SK-N-SH treated with all-trans-retinoic acid at 6 μM for 48 hours (cell line): ENCODE data around the gene CRMP1.

ENCODE experiments used
- ARNTL ChIP-seq: fragments of 450-650 bp; formaldehyde crosslinking; IDR thresholded peaks from 2 replicates; pipeline ENCODE4 v1.5.0; 2020; ENCODE audit warnings: low read depth, mild to moderate bottlenecking, moderate library complexity, borderline replicate concordance
- CREB5 ChIP-seq: fragments of 250-450 bp; sonication (Bioruptor Pico); IDR thresholded peaks from 2 replicates; pipeline ENCODE4 v1.5.1; 2020; ENCODE audit warnings: low read depth, mild to moderate bottlenecking, moderate library complexity
- CSDC2 ChIP-seq: fragments of 250-450 bp; sonication (Bioruptor Pico); IDR thresholded peaks from 2 replicates; pipeline ENCODE4 v1.5.0; 2020; ENCODE audit warnings: mild to moderate bottlenecking, moderate library complexity
- GLIS3 ChIP-seq: fragments of 250-450 bp; sonication (Bioruptor Pico); IDR thresholded peaks from 2 replicates; pipeline ENCODE4 v1.5.0; 2020; ENCODE audit warnings: mild to moderate bottlenecking, moderate library complexity
- ISL1 ChIP-seq: fragments of 250-450 bp; sonication (Bioruptor Pico); IDR thresholded peaks from 2 replicates; pipeline ENCODE4 v2.1.2; 2022; ENCODE audit warnings: mild to moderate bottlenecking, moderate library complexity
- PATZ1 ChIP-seq: fragments of 250-450 bp; sonication (Bioruptor Pico); IDR thresholded peaks from 2 replicates; pipeline ENCODE4 v1.8.0; 2020; ENCODE audit warnings: mild to moderate bottlenecking, moderate library complexity, borderline replicate concordance
- POU6F1 ChIP-seq: fragments of 250-450 bp; sonication (Bioruptor Pico); IDR thresholded peaks from 2 replicates; pipeline ENCODE4 v1.8.0; 2021; ENCODE audit warnings: low read depth, mild to moderate bottlenecking, moderate library complexity, borderline replicate concordance
- PPARA ChIP-seq: fragments of 250-450 bp; sonication (Bioruptor Pico); IDR thresholded peaks from 2 replicates; pipeline ENCODE4 v1.5.0; 2020; ENCODE audit warnings: mild to moderate bottlenecking, borderline replicate concordance
- RARB ChIP-seq: fragments of 250-450 bp; sonication (Bioruptor Pico); IDR thresholded peaks from 2 replicates; pipeline ENCODE4 v1.8.0; 2021; ENCODE audit warnings: mild to moderate bottlenecking, moderate library complexity
- SNAI2 ChIP-seq: fragments of 250-450 bp; sonication (Bioruptor Pico); IDR thresholded peaks from 2 replicates; pipeline ENCODE4 v1.5.0; 2020; ENCODE audit warnings: mild to moderate bottlenecking, moderate library complexity
- TSHZ2 ChIP-seq: fragments of 250-450 bp; sonication (Bioruptor Pico); IDR thresholded peaks from 2 replicates; pipeline ENCODE4 v1.5.0; 2020; ENCODE audit warnings: mild to moderate bottlenecking, moderate library complexity
- ZFP3 ChIP-seq: fragments of 250-450 bp; sonication (Bioruptor Pico); IDR thresholded peaks from 2 replicates; pipeline ENCODE4 v1.5.0; 2020; ENCODE audit warnings: mild to moderate bottlenecking, moderate library complexity
- ZNF70 ChIP-seq: fragments of 450-650 bp; formaldehyde crosslinking; IDR thresholded peaks from 2 replicates; pipeline ENCODE4 v1.5.0; 2020; ENCODE audit warnings: mild to moderate bottlenecking, moderate library complexity
- ZNF8 ChIP-seq: fragments of 450-650 bp; formaldehyde crosslinking; IDR thresholded peaks from 2 replicates; pipeline ENCODE4 v1.5.0; 2020; ENCODE audit warnings: mild to moderate bottlenecking, moderate library complexity

- TF ChIP-seq ZNF8 (CRISPR knock-in tag) (no peak), PATZ1 (CRISPR knock-in tag) (no peak), POU6F1 (CRISPR knock-in tag) (no peak), PPARA (CRISPR knock-in tag) (no peak), CSDC2 (CRISPR knock-in tag) (no peak), ZNF70 (CRISPR knock-in tag) (no peak), TSHZ2 (CRISPR knock-in tag) (no peak), ARNTL (CRISPR knock-in tag) (no peak), SNAI2 (CRISPR knock-in tag) (no peak), ZFP3 (CRISPR knock-in tag) (no peak), RARB (CRISPR knock-in tag) (no peak), ISL1 (no peak), CREB5 (CRISPR knock-in tag) (no peak), GLIS3 (CRISPR knock-in tag) (no peak)
Measured at GRCh38 chr4:5798946-5799345, 93.9 kb downstream of the CRMP1 start.
